ENCODE data around the gene TIGAR.
A peak's percentile ranks its signal among the peaks of the same experiment; 100 is the strongest.

TIGAR gene

DNA sequence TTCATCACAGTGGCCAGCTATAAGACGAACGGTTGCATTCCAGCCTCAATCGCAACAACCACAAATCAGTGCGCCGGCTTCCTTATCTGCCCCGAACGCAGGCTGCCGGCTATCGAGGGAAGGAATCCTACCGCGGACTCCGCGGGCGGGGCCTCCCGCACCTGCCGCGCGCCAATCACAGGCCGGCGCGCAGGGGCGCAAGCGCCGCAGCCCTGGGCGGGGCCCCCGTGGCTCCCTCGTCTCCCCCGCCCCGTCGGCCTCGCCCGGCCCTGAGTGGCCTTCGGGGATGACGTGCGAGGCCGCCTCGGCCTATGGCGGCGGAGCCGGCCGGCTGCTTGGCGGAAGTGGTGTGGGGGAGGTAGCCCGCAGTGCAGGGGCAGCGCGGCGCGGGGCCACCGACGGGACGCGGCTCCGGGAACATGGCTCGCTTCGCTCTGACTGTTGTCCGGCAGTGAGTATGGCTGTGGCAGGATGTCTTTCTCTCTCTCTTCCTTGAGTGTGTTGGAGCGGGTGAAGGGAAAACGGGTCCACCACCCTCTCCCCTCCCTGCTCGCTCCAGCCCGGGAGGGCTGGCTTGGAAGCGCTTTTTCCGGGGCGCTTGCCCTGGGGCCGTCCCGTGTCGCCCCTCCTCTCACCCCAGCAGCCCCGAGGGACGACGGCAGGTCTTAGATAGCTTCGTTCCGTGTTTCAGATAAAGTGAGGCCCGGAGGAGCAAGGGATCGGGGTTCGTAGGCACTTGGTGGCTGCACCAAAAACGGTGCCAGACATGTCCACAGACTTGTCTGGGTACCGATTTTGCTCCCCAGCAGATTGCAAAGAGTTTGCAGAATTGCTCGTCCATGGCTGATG is at the start of gene TIGAR:
Gene TIGAR, plus strand, starts transcription at position 361 of the 849 bp plus-strand sequence. Its CDS starts 59 bp downstream, at position 420.
- intact Hi-C loops (cut with DNase I), result no loop called here

DNA sequence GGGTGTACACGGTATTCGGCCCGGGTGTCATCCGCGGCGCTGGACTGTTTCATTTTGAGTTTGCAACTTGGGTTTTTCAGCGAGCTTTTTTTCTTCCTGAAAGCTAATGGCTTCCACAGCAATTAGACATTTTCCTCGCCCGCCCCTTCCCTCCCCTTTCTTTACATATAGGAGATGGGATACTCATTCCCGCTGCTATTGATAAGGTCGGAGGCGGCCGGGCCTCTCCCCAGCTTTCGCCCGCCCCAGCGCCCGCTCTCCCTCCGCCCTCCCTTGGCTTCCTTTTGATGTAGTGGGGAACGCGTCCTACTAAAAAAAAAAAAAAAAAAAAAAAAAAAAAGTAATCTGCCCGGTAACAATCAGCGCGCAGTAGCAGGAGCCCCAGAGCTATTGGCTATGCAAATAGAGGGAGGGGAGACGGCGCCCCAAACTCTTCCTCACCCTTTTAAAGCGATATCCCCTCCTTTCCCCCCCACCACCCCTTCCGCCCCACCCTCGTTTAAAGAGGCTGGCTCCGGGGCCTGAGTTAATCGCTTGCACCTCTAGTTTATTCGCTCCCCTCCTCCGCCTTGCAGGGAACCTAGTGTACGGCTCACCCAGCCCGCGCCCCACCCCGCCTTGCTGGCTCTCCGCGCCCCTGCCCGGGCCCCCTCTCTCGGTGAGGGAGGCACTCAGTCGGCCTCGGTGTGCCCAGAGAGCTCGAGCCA is 49.1 kb upstream of the TIGAR start:
- DNase-seq, result peak in 38 of 42 donors; percentile 40 to 86 (median 69)
- intact Hi-C loops (cut with DNase I), result no loop called here

More for the DNA sequence above, at the start of gene TIGAR:
- peak; percentile 84 to 98 (median 95) for DNase-seq

- peak in 11 of 42 donors; percentile 30 to 67 (median 46) for DNase-seq
- intact Hi-C loops (cut with DNase I), result no loop called here
Measured at GRCh38 chr12:4272424-4273272, 48.4 kb upstream of the TIGAR start.

DNA sequence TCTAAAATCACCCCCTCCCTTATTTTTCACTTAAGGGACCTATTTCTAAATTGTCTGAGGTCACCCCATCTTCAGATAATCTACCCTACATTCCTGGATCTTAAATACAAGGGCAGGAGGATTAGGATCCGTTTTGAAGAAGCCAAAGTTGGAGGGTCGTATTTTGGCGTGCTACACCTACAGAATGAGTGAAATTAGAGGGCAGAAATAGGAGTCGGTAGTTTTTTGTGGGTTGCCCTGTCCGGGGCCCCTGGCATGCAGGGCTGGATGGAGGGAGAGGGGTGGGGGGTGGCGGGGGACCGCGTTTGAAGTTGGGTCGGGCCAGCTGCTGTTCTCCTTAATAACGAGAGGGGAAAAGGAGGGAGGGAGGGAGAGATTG is 47.8 kb upstream of the TIGAR start:
- intact Hi-C loops (cut with DNase I), result no loop called here
- no peak for DNase-seq

GRCh38 chr12:4273652-4274395 is 47.2 kb upstream of the TIGAR start, which contains the start of gene CCND2:
TSS of gene CCND2 (plus strand) at chr12:4273762. CDS start at chr12:4274041, 279 bp downstream.
- intact Hi-C loops (cut with DNase I), result no loop called here
- peak; percentile 63 to 96 (median 85) for DNase-seq

- DNase-seq, result peak in 19 of 42 donors; percentile 43 to 78 (median 62)
- intact Hi-C loops (cut with DNase I), result loop anchor here (5.0 kb wide), 1 partner anchor 387 kb away; no protein-coding TSS in a partner anchor
Measured at GRCh38 chr12:4274396-4275015, 46.5 kb upstream of the TIGAR start.

DNA sequence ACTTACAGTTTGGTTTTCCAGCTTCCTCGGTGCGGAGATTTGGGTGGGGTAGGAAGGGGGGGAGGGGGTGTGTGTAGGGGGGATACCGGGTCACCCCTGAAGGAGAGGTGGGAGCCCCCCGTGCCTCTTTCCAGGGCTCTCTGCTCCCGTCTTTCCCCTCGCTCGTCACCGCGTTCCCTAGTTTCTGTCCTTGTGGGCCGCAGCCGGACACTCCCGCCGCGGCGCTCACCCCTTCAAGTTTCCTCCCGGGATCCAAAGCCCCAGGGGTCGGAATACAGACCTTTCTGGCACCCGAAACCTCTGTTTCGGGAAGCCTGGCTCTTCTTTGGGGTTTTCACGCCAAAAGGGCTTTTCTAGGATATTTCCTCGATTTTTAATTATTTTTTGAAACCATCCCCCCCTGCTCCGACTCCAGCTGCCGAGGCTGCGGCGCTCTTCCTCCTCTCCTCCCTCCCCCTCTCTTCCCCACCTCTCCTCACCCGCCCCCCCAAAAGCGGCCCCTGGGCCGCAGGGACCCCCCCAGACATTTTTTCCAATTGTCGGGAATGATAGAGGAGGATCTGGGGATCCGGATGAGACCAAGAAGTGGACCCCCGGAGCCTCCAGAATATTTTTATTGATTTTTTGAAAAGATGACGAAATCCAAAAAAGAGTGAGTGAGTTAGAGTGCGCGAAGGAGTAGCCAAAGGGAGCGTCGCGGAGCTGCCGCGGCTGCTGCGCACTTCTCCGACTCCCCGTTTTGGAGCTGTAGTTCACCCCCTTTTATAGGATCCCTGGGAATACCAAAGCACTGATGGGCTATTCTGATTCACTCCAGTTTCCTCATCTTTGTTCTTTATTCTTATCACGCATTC is 45.8 kb upstream of the TIGAR start:
- intact Hi-C loops (cut with DNase I), result loop anchor here (5.0 kb wide), 1 partner anchor 388 kb away; no protein-coding TSS in a partner anchor
- peak in 2 of 42 donors; percentile 44 to 45 for DNase-seq

DNA sequence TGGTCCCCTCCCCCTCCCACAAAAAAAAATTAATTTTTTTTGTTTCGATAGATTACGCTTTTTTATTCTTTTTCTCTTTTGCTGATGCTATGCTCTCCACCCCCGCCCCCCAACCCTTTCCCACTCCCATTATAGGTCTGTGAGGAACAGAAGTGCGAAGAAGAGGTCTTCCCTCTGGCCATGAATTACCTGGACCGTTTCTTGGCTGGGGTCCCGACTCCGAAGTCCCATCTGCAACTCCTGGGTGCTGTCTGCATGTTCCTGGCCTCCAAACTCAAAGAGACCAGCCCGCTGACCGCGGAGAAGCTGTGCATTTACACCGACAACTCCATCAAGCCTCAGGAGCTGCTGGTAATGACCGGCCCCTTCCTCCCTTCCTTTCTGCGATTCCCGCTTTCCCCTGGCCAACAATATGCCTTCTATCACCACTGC is 45.1 kb upstream of the TIGAR start:
- no peak for DNase-seq
- intact Hi-C loops (cut with DNase I), result loop anchor here (5.0 kb wide), 1 partner anchor 389 kb away; no protein-coding TSS in a partner anchor

- intact Hi-C loops (cut with DNase I), result loop anchor here (5.0 kb wide), 1 partner anchor 389 kb away; no protein-coding TSS in a partner anchor
- DNase-seq, result peak; percentile 63 to 95 (median 86)
Measured at GRCh38 chr12:4276524-4277204, 44.3 kb upstream of the TIGAR start.

- intact Hi-C loops (cut with DNase I), result loop anchor here (5.0 kb wide), 1 partner anchor 390 kb away; no protein-coding TSS in a partner anchor
- no peak for DNase-seq
Measured at GRCh38 chr12:4277205-4277543, 43.8 kb upstream of the TIGAR start.

- DNase-seq, result peak in 1 of 42 donors; percentile 9
- intact Hi-C loops (cut with DNase I), result loop anchor here (5.0 kb wide), 1 partner anchor 391 kb away; no protein-coding TSS in a partner anchor
Measured at GRCh38 chr12:4277857-4278256, 43.2 kb upstream of the TIGAR start.

DNA sequence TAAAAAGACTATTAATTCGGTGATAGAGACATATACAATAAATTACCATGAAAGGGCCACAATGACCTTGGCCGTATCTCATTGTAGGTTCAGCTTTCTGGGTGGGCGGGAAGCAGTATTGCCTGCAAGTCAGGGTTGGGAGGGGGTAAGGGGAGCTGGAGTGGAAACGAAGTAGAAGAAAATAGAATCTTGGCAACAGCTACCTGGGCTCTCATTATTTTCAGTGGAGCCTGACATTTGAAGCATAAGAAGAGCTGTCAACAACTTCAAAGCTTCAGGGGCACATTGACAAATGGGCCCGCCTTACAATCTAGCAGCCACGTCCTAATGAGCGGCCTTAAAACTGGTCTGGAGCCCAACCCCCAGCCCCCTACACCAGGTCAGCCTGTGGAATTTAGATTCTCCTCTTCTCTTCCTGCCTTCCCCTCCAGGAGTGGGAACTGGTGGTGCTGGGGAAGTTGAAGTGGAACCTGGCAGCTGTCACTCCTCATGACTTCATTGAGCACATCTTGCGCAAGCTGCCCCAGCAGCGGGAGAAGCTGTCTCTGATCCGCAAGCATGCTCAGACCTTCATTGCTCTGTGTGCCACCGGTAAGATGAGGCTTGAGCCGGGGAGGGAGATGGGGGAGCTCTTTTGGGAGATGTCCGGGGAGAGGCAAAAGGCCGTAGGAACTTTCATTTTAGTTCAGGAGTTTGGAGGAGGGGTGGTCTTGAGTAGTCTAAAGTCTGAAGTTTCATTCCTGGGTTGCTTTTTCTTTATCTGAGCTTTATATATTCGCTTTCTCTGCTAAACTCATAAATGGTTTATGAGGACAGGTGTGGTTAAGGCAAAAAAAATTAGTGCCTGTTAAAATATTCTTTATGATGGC is 42.5 kb upstream of the TIGAR start:
- DNase-seq, result peak in 20 of 42 donors; percentile 7 to 76 (median 54)
- intact Hi-C loops (cut with DNase I), result loop anchor here (5.0 kb wide), 1 partner anchor 391 kb away; no protein-coding TSS in a partner anchor

GRCh38 chr12:4279198-4279690 is 41.8 kb upstream of the TIGAR start:
- peak in 1 of 42 donors; percentile 32 for DNase-seq
- intact Hi-C loops (cut with DNase I), result loop anchor here (5.0 kb wide), 1 partner anchor 392 kb away; no protein-coding TSS in a partner anchor

DNA sequence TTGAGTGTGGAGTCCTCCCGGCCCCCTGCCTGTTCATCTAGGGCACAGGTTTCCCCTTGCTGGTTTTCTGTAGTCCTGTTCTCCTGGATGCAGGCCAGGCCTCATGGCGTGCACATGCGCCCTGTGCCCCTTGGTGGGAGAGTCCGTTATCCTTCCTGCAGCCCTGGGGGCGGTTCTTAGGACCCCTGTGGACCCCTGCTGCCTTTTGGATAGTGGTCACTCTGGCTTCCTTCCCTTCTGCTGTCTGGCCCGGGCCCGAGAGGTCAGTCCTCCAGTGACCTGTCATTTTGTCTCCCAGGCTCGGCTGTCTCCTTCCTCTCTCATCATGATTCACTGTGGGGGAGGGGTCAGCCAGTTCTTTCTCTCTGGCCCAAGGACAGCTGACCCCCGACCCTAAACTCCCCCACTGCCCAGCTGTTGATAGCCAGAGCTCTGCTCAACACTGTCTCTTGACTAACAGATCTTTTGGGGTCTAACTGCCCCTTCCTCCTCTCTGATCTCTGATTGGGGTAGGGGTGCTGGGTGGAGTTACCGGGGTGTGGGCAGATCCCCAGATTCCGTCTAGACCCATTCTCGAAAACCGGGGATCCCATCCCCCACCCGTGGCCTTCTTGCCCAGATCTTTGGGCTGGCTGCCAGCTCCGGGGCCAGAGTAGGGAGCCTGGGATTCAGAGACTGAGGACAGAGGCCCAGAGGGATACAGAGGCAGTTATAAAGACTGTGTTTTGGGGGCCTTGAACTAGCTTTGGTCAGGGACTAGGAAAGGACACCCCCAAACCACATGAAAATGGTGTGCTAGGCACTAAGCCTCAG is 40.5 kb upstream of the TIGAR start:
- DNase-seq, result peak in 4 of 42 donors; percentile 25 to 57 (median 50)
- intact Hi-C loops (cut with DNase I), result loop anchor here (10.0 kb wide), 1 partner anchor 286 kb away; no protein-coding TSS in a partner anchor

Data from head of caudate nucleus (tissue), 42 donors.